Hippocampal formation (tissue), 2 donors: ENCODE measurements around the gene AHCYL2.
"Not testable (repeated sequence)": the region's sequence is repeated elsewhere in the genome, so short reads cannot be mapped to it uniquely, and the experiment has no call there.

Experiments used
- DNase-seq, 2 donors: peaks; one replicate each; lab custom pipeline; 2025; lab: John Stamatoyannopoulos, UW

Gene AHCYL2

GRCh38 chr7:129244220-129244619 lies 19.4 kb downstream of the AHCYL2 start:
- DNase-seq, result no peak

- no peak for DNase-seq
Observed at GRCh38 chr7:129245533-129245932, 20.7 kb downstream of the AHCYL2 start.

- DNase-seq, result no peak
Observed at GRCh38 chr7:129247087-129247486, 22.3 kb downstream of the AHCYL2 start.

- DNase-seq, result no peak
Observed at GRCh38 chr7:129252128-129252527, 27.3 kb downstream of the AHCYL2 start.

- DNase-seq, result not testable (repeated sequence)
Observed at GRCh38 chr7:129252603-129253002, 27.8 kb downstream of the AHCYL2 start.

- DNase-seq, result no peak
Observed at GRCh38 chr7:129255800-129256199, 31.0 kb downstream of the AHCYL2 start.

GRCh38 chr7:129256221-129256620 lies 31.4 kb downstream of the AHCYL2 start:
- no peak for DNase-seq

- no peak for DNase-seq
Observed at GRCh38 chr7:129257168-129257567, 32.3 kb downstream of the AHCYL2 start.

GRCh38 chr7:129258649-129259389 lies 34.0 kb downstream of the AHCYL2 start:
- peak in 1 of 2 donors; percentile 23 for DNase-seq

GRCh38 chr7:129262324-129262723 lies 37.5 kb downstream of the AHCYL2 start:
- no peak for DNase-seq

GRCh38 chr7:129263168-129263567 lies 38.3 kb downstream of the AHCYL2 start:
- DNase-seq, result no peak

- DNase-seq, result no peak
Observed at GRCh38 chr7:129264534-129264933, 39.7 kb downstream of the AHCYL2 start.

- DNase-seq, result no peak
Observed at GRCh38 chr7:129265328-129265727, 40.5 kb downstream of the AHCYL2 start.

- DNase-seq, result no peak
Observed at GRCh38 chr7:129266181-129266580, 41.4 kb downstream of the AHCYL2 start.

- DNase-seq, result no peak
Observed at GRCh38 chr7:129270077-129270476, 45.2 kb downstream of the AHCYL2 start.

GRCh38 chr7:129271500-129272355 lies 46.9 kb downstream of the AHCYL2 start:
- DNase-seq, result peak; percentile 34 to 49

GRCh38 chr7:129273936-129274335 lies 49.1 kb downstream of the AHCYL2 start:
- no peak for DNase-seq

- DNase-seq, result no peak
Observed at GRCh38 chr7:129277629-129278028, 52.8 kb downstream of the AHCYL2 start.

GRCh38 chr7:129278688-129279087 lies 53.9 kb downstream of the AHCYL2 start:
- DNase-seq, result no peak

- DNase-seq, result no peak
Observed at GRCh38 chr7:129279757-129280156, 54.9 kb downstream of the AHCYL2 start.

- DNase-seq, result no peak
Observed at GRCh38 chr7:129281163-129281562, 56.3 kb downstream of the AHCYL2 start.

- DNase-seq, result no peak
Observed at GRCh38 chr7:129282865-129283264, 58.0 kb downstream of the AHCYL2 start.

GRCh38 chr7:129283936-129284335 lies 59.1 kb downstream of the AHCYL2 start:
- DNase-seq, result no peak
